Thymus (tissue), 11 donors: ENCODE data around the gene LEP. TPM values are rescaled to one million over a fixed set of nuclear protein-coding genes. Genes with fewer than 3 reads are reported as not detected.

ENCODE experiments used
- DNase-seq, 9 donors: peaks; one replicate each; pipeline ENCODE4 v3.0.0-alpha.2; 2013; ENCODE audit warnings: low spot score in 9 of 9, low read depth in 6 of 9, missing footprints in 1 of 9
- H3K27ac ChIP-seq, 2 donors: one replicate each; pipeline ENCODE4 v1.5.1; 2013; ENCODE audit warnings: control low read depth in 1 of 2, low read depth in 1 of 2, low read length in 1 of 2, mild to moderate bottlenecking in 1 of 2, moderate library complexity in 1 of 2
- H3K27me3 ChIP-seq, 2 donors: one replicate each; pipeline ENCODE4 v1.5.1; 2013; ENCODE audit warnings: low read length in 1 of 2; ENCODE audit not compliant: control insufficient read depth in 2 of 2, insufficient read depth in 1 of 2
- H3K36me3 ChIP-seq, 2 donors: one replicate each; pipeline ENCODE4 v1.5.1; 2013; ENCODE audit warnings: low read length in 1 of 2, mild to moderate bottlenecking in 1 of 2, moderate library complexity in 1 of 2; ENCODE audit not compliant: control insufficient read depth in 2 of 2, insufficient read depth in 2 of 2
- H3K4me1 ChIP-seq, 2 donors: one replicate each; pipeline ENCODE4 v1.5.1; 2013; ENCODE audit warnings: low read length in 2 of 2; ENCODE audit not compliant: control insufficient read depth in 2 of 2, insufficient read depth in 2 of 2
- H3K4me3 ChIP-seq, 2 donors: one replicate each; pipeline ENCODE4 v1.5.1; 2013; ENCODE audit warnings: low read length in 2 of 2, control low read depth in 1 of 2, mild to moderate bottlenecking in 1 of 2
- H3K9me3 ChIP-seq, 2 donors: one replicate each; pipeline ENCODE4 v1.5.1; 2013; ENCODE audit warnings: low read length in 1 of 2, mild to moderate bottlenecking in 1 of 2; ENCODE audit not compliant: control insufficient read depth in 2 of 2, insufficient read depth in 1 of 2
- WGBS: extraction: QIAGEN DNeasy Blood & Tissue Kit; methylation state at CpG from one replicate; pipeline ENCODE4 v1.1.7; 2013; 5-methylcytosine and 5-hydroxymethylcytosine counted together
- polyA plus RNA-seq: library from polyadenylated mRNA; stranded (reverse); fragments of 200-250 nt; gene quantifications from one replicate; pipeline ENCODE4 v1.2.3, GENCODE V29; 2013
- total RNA-seq: library from RNA; stranded (reverse); fragments of 120-200 nt; gene quantifications from one replicate; pipeline ENCODE4 v1.2.4, GENCODE V29; 2013
- donor health status: healthy.

Gene LEP
- total and polyA plus RNA-seq, 2 donors, result 0.05 TPM

GRCh38 chr7:128253701-128254100 lies 12.6 kb downstream of the LEP start:
- H3K9me3 ChIP-seq, result no peaks in the 10 kb centered on the region
- H3K27ac ChIP-seq, result no peak overlapping the region
- H3K4me1 ChIP-seq, result no peaks in the 10 kb centered on the region
- WGBS, result 97% methylated on average over 8 of the region's 8 CpGs
- H3K27me3 ChIP-seq, result no peaks in the 10 kb centered on the region
- DNase-seq, result no peak
- no peaks in the 10 kb centered on the region for H3K36me3 ChIP-seq
- H3K4me3 ChIP-seq, result no peak overlapping the region

DNA sequence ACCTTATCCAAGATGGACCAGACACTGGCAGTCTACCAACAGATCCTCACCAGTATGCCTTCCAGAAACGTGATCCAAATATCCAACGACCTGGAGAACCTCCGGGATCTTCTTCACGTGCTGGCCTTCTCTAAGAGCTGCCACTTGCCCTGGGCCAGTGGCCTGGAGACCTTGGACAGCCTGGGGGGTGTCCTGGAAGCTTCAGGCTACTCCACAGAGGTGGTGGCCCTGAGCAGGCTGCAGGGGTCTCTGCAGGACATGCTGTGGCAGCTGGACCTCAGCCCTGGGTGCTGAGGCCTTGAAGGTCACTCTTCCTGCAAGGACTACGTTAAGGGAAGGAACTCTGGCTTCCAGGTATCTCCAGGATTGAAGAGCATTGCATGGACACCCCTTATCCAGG lies 13.4 kb downstream of the LEP start:
- Histone ChIP-seq H3K4me1 (no peaks in the 10 kb centered on the region), H3K36me3 (no peaks in the 10 kb centered on the region), H3K9me3 (no peaks in the 10 kb centered on the region), H3K27me3 (no peaks in the 10 kb centered on the region), H3K4me3 (no peak overlapping the region), H3K27ac (no peak overlapping the region)
- DNase-seq, result no peak
- WGBS, result 92% methylated on average over 5 of the region's 5 CpGs

GRCh38 chr7:128255271-128255670 lies 14.2 kb downstream of the LEP start:
- no peak for DNase-seq
- 93% methylated on average over 2 of the region's 2 CpGs for WGBS

DNA sequence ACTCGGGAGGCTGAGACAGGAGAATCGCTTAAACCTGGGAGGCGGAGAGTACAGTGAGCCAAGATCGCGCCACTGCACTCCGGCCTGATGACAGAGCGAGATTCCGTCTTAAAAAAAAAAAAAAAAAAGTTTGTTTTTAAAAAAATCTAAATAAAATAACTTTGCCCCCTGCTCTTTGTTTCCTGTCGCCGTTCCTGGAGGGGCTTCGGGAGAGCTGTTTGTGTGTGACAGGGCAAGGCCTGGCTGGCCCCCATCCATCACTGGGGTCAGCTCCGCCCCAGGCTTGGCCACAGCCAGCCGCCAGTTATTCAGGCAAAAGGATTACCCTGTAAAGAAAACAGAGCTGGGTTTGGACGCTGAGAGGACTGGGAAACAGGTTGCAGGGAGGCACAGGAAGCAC lies 16.4 kb downstream of the LEP start:
- Histone ChIP-seq H3K36me3 (no peaks in the 10 kb centered on the region), H3K27me3 (no peaks in the 10 kb centered on the region), H3K4me3 (no peak overlapping the region), H3K27ac (no peak overlapping the region), H3K9me3 (no peaks in the 10 kb centered on the region), H3K4me1 (no peaks in the 10 kb centered on the region)
- DNase-seq, result no peak
- 95% methylated on average over 14 of the region's 14 CpGs for WGBS

More at GRCh38 chr7:128255271-128255670, 14.2 kb downstream of the LEP start:
- no peak overlapping the region for H3K27ac ChIP-seq
- H3K4me3 ChIP-seq, result no peak overlapping the region
- H3K9me3 ChIP-seq, result no peaks in the 10 kb centered on the region
- no peaks in the 10 kb centered on the region for H3K27me3 ChIP-seq
- H3K36me3 ChIP-seq, result no peaks in the 10 kb centered on the region
- H3K4me1 ChIP-seq, result no peaks in the 10 kb centered on the region

DNA sequence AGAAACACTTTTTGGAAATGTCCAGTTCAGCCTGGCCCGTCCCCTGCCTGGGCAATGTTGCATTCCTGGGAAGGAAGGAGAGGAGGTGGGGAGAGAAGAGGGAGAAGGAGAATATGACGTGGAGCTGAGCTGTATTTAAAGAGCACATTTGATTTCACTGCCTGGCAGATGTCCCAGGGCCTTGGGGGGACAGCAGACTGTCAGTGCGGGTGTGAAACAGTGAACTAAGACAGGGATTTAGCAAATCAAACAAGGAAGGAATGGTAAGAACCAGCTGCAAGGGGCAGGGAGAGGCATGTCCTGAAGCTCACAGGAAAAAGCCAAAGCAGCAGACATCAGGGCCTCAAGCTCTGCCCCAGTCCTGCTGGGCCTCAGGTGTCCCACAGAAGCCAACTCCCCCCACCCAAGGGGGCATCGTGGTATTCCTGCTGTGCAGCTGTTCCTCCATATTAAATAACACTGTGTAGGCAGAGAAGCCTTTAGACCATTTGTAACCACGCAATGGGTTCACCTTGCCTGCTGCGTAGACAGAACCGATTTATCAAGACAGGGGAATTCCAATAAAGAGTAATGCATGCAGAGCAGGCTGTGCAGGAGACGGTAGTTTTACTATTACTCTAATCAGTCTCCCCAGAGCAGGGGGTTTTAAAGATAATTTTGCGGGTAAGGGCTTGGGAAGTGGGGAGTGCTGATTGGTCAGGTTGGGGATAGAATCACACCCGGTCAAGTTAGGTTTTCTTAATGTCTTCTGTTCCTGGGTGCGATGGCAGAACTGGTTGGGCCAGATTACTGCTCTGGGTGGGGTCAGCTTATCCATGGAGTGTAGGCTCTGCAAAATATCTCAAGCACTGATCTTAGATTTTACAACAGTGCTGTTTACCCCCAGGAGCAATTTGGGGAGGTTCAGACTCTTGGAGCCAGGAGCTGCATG lies 18.3 kb downstream of the LEP start:
- H3K4me1 ChIP-seq, result no peaks in the 10 kb centered on the region
- no peak for DNase-seq

GRCh38 chr7:128260069-128260795 lies 19.2 kb downstream of the LEP start:
- DNase-seq, result no peak
- no peak overlapping the region for H3K27ac ChIP-seq
- no peaks in the 10 kb centered on the region for H3K9me3 ChIP-seq
- 95% methylated on average over 12 of the region's 12 CpGs for WGBS
- H3K27me3 ChIP-seq, result no peaks in the 10 kb centered on the region
- no peak overlapping the region for H3K4me3 ChIP-seq
- no peaks in the 10 kb centered on the region for H3K36me3 ChIP-seq
- H3K4me1 ChIP-seq, result no peaks in the 10 kb centered on the region

More for the DNA sequence above, 18.3 kb downstream of the LEP start:
- H3K36me3 ChIP-seq, result no peaks in the 10 kb centered on the region
- peak overlapping the region in 1 of 2 donors; percentile 31 for H3K27ac ChIP-seq
- no peaks in the 10 kb centered on the region for H3K9me3 ChIP-seq
- no peaks in the 10 kb centered on the region for H3K27me3 ChIP-seq
- 90% methylated on average over 11 of the region's 11 CpGs for WGBS
- H3K4me3 ChIP-seq, result no peak overlapping the region

DNA sequence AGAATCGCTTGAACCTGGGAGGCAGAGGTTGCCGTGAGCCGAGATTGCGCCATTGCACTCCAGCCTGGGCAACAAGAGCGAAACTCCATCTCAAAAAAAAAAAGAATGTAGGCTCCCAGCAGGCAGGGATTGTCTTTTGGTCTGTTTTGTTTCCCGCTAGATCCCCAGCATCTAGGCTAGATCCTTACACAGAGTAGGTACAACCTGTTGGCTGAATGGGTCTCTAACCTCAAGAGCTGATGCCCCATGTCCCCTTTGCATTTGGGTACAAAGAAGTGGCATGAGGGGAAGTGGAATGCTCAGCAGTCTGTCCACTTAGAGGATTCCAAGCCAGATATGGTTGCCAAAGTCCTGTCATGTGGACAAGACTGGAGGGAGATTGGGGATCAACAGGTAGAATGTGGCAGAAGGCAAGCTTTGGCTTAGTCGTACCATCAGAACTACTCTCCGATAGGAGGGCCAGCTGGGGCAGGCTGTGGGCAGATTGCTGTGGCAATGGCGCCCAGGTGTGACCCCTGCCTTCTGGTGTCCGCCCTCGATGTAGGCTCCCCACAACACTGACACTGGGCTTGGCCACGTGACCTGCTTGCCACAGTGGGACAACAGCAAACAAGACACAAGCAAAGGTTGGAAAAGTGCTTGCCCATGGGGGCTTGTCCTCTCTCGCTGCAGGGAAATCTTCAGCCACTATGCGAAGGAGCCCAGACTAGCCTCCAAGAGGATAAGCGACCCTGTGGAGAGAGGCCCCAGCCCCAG lies 21.4 kb downstream of the LEP start:
- H3K36me3 ChIP-seq, result no peaks in the 10 kb centered on the region
- H3K4me3 ChIP-seq, result no peak overlapping the region
- no peak for DNase-seq
- no peaks in the 10 kb centered on the region for H3K27me3 ChIP-seq
- H3K4me1 ChIP-seq, result no peaks in the 10 kb centered on the region
- no peaks in the 10 kb centered on the region for H3K9me3 ChIP-seq
- 95% methylated on average over 15 of the region's 15 CpGs for WGBS
- H3K27ac ChIP-seq, result no peak overlapping the region

GRCh38 chr7:128263420-128263819 lies 22.3 kb downstream of the LEP start:
- no peak overlapping the region for H3K27ac ChIP-seq
- no peaks in the 10 kb centered on the region for H3K36me3 ChIP-seq
- no peaks in the 10 kb centered on the region for H3K27me3 ChIP-seq
- 95% methylated on average over 3 of the region's 3 CpGs for WGBS
- no peak overlapping the region for H3K4me3 ChIP-seq
- no peaks in the 10 kb centered on the region for H3K4me1 ChIP-seq
- no peaks in the 10 kb centered on the region for H3K9me3 ChIP-seq
- DNase-seq, result no peak

DNA sequence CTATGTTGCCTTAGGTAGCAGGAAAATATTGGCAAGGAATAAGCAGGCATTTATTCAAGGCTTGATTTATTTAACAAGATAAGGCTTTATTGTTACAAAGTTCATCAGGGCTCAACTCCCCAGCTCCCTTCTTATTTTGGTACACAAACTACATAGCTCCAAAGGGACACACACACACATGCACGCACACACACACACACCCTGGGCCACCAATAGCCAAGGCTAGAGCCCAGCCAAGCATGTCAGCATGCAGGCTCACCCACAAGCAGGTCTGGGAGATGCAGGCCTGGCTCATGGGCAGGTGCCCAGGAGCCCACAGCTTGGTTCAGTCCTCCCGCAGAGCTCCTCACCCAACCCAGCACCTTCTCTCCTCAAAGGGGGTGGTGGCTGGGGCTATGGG lies 23.4 kb downstream of the LEP start:
- H3K27ac ChIP-seq, result no peak overlapping the region
- H3K36me3 ChIP-seq, result no peaks in the 10 kb centered on the region
- no peak overlapping the region for H3K4me3 ChIP-seq
- H3K4me1 ChIP-seq, result no peaks in the 10 kb centered on the region
- no peaks in the 10 kb centered on the region for H3K9me3 ChIP-seq
- WGBS, result 97% methylated on average over 2 of the region's 2 CpGs
- no peak for DNase-seq
- H3K27me3 ChIP-seq, result no peaks in the 10 kb centered on the region
